Islet of Langerhans (tissue), 1 donor: Measurements from ENCODE around the gene PANK3.
"Not testable (repeated sequence)": the region's sequence is repeated elsewhere in the genome, so short reads cannot be mapped to it uniquely, and the experiment has no call there.

ENCODE experiments used
- FAIRE-seq: peaks from one replicate; lab custom pipeline; 2011; peaks lifted over from hg19 to GRCh38; lab: Jason Lieb, UNC

Gene PANK3

GRCh38 chr5:168591302-168592013, 12.3 kb upstream of the PANK3 start:
- no peak for FAIRE-seq

- no peak for FAIRE-seq
Measured at GRCh38 chr5:168590666-168591065, 11.5 kb upstream of the PANK3 start.

- no peak for FAIRE-seq
Measured at GRCh38 chr5:168587987-168588386, 8.8 kb upstream of the PANK3 start.

- no peak for FAIRE-seq
Measured at GRCh38 chr5:168585119-168585856, 6.1 kb upstream of the PANK3 start.

- FAIRE-seq, result no peak
Measured at GRCh38 chr5:168583742-168584482, 4.7 kb upstream of the PANK3 start.

GRCh38 chr5:168580814-168581469, 1.8 kb upstream of the PANK3 start:
- FAIRE-seq, result not testable (repeated sequence)

GRCh38 chr5:168580227-168580508, 1.0 kb upstream of the PANK3 start:
- no peak for FAIRE-seq

- FAIRE-seq, result peak; percentile 24
Measured at GRCh38 chr5:168579488-168580226, 489 bp upstream of the PANK3 start.

- peak; percentile 38 for FAIRE-seq
Measured at GRCh38 chr5:168578006-168578405, 1.2 kb downstream of the PANK3 start.

- FAIRE-seq, result no peak
Measured at GRCh38 chr5:168575391-168576372, 3.5 kb downstream of the PANK3 start.

GRCh38 chr5:168574156-168574555, 5.0 kb downstream of the PANK3 start:
- not testable (repeated sequence) for FAIRE-seq

- not testable (repeated sequence) for FAIRE-seq
Measured at GRCh38 chr5:168573663-168574062, 5.5 kb downstream of the PANK3 start.

GRCh38 chr5:168570490-168571328, 8.5 kb downstream of the PANK3 start:
- FAIRE-seq, result no peak

GRCh38 chr5:168568738-168569137, 10.4 kb downstream of the PANK3 start:
- FAIRE-seq, result no peak

GRCh38 chr5:168563959-168564358, 15.2 kb downstream of the PANK3 start:
- FAIRE-seq, result no peak

- no peak for FAIRE-seq
Measured at GRCh38 chr5:168562279-168562678, 16.9 kb downstream of the PANK3 start.

- no peak for FAIRE-seq
Measured at GRCh38 chr5:168557389-168557788, 21.8 kb downstream of the PANK3 start.

GRCh38 chr5:168553377-168554130, 25.6 kb downstream of the PANK3 start:
- FAIRE-seq, result no peak

- FAIRE-seq, result no peak
Measured at GRCh38 chr5:168552146-168552545, 27.0 kb downstream of the PANK3 start.
